KOPT-K1 (cell line): ENCODE data around the gene EDN3.

Experiments
- H3K27ac ChIP-seq: fragments of 200-600 bp; sonication (generic); 2 replicates; pipeline ENCODE4 v1.5.1; 2016; ENCODE audit warnings: antibody characterized with exemption, mild to moderate bottlenecking, low read depth, low read length; ENCODE audit not compliant: poor library complexity, severe bottlenecking
- H3K36me3 ChIP-seq: fragments of 200-600 bp; sonication (generic); 2 replicates; pipeline ENCODE4 v1.5.1; 2017; ENCODE audit warnings: antibody characterized with exemption, mild to moderate bottlenecking, low read length, moderate library complexity; ENCODE audit not compliant: insufficient read depth
- H3K9me3 ChIP-seq: fragments of 200-600 bp; sonication (generic); 2 replicates; pipeline ENCODE4 v1.5.1; 2017; ENCODE audit warnings: antibody characterized with exemption, low read length, mild to moderate bottlenecking; ENCODE audit not compliant: insufficient read depth, poor library complexity, severe bottlenecking

The EDN3 gene

GRCh38 chr20:59359906-59360725, 59.7 kb downstream of the EDN3 start:
- Histone ChIP-seq H3K27ac (no peak overlapping the region), H3K36me3 (no peaks in the 10 kb centered on the region), H3K9me3 (no peaks in the 10 kb centered on the region)

DNA sequence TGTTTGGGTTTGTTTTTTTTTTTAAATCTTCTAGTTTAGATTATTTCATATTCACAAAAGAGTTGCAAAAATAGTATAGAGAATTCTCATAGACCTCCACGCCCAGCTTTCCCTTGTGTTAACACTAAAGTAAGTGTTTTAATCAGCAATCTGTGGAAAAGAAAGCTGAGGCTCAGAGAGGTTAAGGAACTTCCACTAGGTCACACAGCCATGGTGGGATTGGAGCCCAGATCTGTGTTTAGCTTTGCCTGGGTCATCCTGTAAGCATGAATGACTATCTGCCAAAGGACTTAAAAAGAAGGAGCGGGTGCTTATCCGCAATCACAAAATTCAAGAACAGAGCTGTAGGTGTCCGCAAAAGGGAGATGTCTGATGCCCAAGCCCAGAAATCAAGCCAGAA, 60.5 kb downstream of the EDN3 start:
- H3K27ac ChIP-seq, result no peak overlapping the region
- no peaks in the 10 kb centered on the region for H3K9me3 ChIP-seq
- H3K36me3 ChIP-seq, result no peaks in the 10 kb centered on the region

GRCh38 chr20:59361411-59361810, 61.0 kb downstream of the EDN3 start:
- Histone ChIP-seq H3K36me3 (no peaks in the 10 kb centered on the region), H3K27ac (no peak overlapping the region), H3K9me3 (no peaks in the 10 kb centered on the region)

- Histone ChIP-seq H3K9me3 (no peaks in the 10 kb centered on the region), H3K27ac (no peak overlapping the region), H3K36me3 (no peaks in the 10 kb centered on the region)
Observed at GRCh38 chr20:59363101-59363500, 62.7 kb downstream of the EDN3 start.

DNA sequence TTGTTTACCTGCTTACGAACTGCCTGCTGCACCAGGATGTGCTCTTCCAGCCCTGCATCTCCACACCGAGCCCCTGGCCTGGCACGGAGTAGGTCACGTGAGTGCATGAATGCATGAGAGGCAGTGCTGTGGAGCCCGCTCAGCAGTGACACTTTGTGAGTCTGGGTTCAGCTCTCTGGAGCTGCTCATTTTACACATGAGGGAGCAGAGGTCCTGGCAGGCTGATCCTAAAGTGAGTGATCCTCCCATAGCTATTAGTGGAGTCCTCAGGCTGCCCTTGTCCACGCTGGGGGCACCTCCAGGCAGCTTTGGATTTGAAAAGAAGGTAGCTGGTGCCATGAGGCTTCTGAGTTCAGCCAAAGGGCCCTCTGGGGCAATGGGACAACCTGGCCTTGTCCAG, 64.2 kb downstream of the EDN3 start:
- Histone ChIP-seq H3K9me3 (no peaks in the 10 kb centered on the region), H3K27ac (no peak overlapping the region), H3K36me3 (no peaks in the 10 kb centered on the region)

GRCh38 chr20:59365611-59366285, 65.3 kb downstream of the EDN3 start:
- Histone ChIP-seq H3K27ac (no peak overlapping the region), H3K36me3 (no peaks in the 10 kb centered on the region), H3K9me3 (no peaks in the 10 kb centered on the region)

- Histone ChIP-seq H3K36me3 (no peaks in the 10 kb centered on the region), H3K9me3 (no peaks in the 10 kb centered on the region), H3K27ac (no peak overlapping the region)
Observed at GRCh38 chr20:59371431-59371830, 71.0 kb downstream of the EDN3 start.

DNA sequence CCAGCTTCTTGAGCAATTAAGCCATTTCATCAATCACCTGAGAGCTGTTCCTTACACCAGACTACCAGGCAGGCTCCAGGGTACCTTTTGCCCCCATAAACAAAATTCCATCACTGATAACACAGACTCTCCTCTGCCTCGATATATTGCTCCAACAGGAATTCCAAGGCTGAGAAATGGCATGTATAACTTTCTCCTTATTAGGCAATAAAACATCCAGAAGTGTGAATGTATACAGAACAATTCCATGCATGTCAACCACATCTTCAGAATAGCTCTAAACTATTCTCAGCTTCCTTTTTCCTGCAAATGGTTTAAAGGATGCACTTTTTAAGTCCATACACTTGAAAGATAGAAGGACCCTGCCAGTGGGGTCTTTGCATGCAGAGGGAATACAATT, 73.8 kb downstream of the EDN3 start:
- Histone ChIP-seq H3K36me3 (no peaks in the 10 kb centered on the region), H3K27ac (no peak overlapping the region), H3K9me3 (no peaks in the 10 kb centered on the region)

- Histone ChIP-seq H3K9me3 (no peaks in the 10 kb centered on the region), H3K36me3 (no peaks in the 10 kb centered on the region), H3K27ac (no peak overlapping the region)
Observed at GRCh38 chr20:59375541-59375940, 75.1 kb downstream of the EDN3 start.
